Peyer's patch (tissue), 4 donors: ENCODE results near the gene MRNIP.

ENCODE experiments used
- CTCF ChIP-seq, 6 experiments: fragments of 450-650 bp in 4 of 6; fragments of 200-600 bp in 2 of 6; sonication (generic) in 1 of 6; IDR thresholded peaks; one replicate each; pipeline ENCODE4 v1.5.1; 2017 to 2019; ENCODE audit warnings: antibody characterized with exemption in 6 of 6, mild to moderate bottlenecking in 3 of 6, moderate library complexity in 1 of 6
- POLR2A ChIP-seq, 2 donors: fragments of 450-650 bp; IDR thresholded peaks; one replicate each; pipeline ENCODE4 v1.5.1; 2017; ENCODE audit warnings: antibody characterized with exemption in 2 of 2, mild to moderate bottlenecking in 2 of 2, moderate library complexity in 2 of 2

GRCh38 chr5:179889885-179890284, 31.3 kb upstream of the MRNIP start:
- TF ChIP-seq CTCF (IDR thresholded peaks at IDR 0.05) (no peak), POLR2A (IDR thresholded peaks at IDR 0.05) (no peak)
